ENCODE measurements around the gene CLDN22.

DNA sequence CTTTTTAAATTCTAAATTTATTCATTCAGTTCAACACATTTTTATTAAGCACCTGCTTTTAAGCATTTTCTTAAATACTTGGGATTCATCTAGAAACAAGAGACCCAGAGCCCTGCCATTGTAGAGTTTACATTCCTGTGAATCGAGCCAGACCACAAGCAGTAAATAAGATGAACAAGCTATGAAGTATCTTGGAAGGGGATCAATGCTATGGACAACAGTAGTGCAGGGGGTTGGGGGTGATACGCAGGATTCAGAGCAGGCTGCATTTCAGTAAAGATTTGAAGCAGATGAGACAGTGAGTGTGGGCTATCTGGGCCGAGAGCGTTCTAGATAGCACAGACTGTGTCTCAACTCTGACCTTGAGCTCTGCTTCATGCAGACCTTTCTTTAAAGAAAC lies 35.1 kb downstream of the CLDN22 start:
- TF ChIP-seq, protein P1, sequence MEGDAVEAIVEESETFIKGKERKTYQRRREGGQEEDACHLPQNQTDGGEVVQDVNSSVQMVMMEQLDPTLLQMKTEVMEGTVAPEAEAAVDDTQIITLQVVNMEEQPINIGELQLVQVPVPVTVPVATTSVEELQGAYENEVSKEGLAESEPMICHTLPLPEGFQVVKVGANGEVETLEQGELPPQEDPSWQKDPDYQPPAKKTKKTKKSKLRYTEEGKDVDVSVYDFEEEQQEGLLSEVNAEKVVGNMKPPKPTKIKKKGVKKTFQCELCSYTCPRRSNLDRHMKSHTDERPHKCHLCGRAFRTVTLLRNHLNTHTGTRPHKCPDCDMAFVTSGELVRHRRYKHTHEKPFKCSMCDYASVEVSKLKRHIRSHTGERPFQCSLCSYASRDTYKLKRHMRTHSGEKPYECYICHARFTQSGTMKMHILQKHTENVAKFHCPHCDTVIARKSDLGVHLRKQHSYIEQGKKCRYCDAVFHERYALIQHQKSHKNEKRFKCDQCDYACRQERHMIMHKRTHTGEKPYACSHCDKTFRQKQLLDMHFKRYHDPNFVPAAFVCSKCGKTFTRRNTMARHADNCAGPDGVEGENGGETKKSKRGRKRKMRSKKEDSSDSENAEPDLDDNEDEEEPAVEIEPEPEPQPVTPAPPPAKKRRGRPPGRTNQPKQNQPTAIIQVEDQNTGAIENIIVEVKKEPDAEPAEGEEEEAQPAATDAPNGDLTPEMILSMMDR (IDR thresholded peaks at IDR 0.05) = no peak
- TF ChIP-seq POLR2A (IDR thresholded peaks at IDR 0.05) = no peak
